Spleen (tissue), 7 donors: Measurements from ENCODE around the gene PTPRT.

Experiments
- CTCF ChIP-seq, 11 experiments: fragments of 200-600 bp in 7 of 11; fragments of 450-650 bp in 4 of 11; sonication (generic) in 4 of 11; IDR thresholded peaks in 8 of 11; conservative IDR thresholded peaks in 3 of 11; 1 replicate in 7 of 11; 2 replicates in 4 of 11; pipeline versions ENCODE4 v1.4.0 to v1.8.0; 2016 to 2021; ENCODE audit warnings: antibody characterized with exemption in 11 of 11, inconsistent platforms in 4 of 11, mild to moderate bottlenecking in 1 of 11
- POLR2AphosphoS5 ChIP-seq, 3 donors: sonication (generic); formaldehyde crosslinking; IDR thresholded peaks; one replicate each; pipeline ENCODE4 v1.5.1; 2017; ENCODE audit warnings: antibody characterized with exemption in 3 of 3
- donor health status: DM: no; HTN: no; CAD: no; lungs with moderate emphysema.
- donor health status: DM: no; HTN: no; CAD: no.
- donor health status: DM: no; HTN: no; CAD: no.

GRCh38 chr20:42161228-42161829 is 1028.4 kb downstream of the PTPRT start:
- TF ChIP-seq POLR2AphosphoS5 (IDR thresholded peaks at IDR 0.05), result no peak
- no peak for TF ChIP-seq CTCF (IDR thresholded peaks at IDR 0.05 in 8 of 11, conservative IDR thresholded peaks at IDR 0.05 in 3 of 11)
